NOMO-1 (cell line): Measurements from ENCODE around the gene OVCH2.
A peak's percentile ranks its signal among the peaks of the same experiment; 100 is the strongest.
"Not testable (repeated sequence)": the region's sequence is repeated elsewhere in the genome, so short reads cannot be mapped to it uniquely, and the experiment has no call there.

Experiments used
- DNase-seq, 2 experiments: peaks; one replicate each; lab custom pipeline; 2025; ENCODE audit not compliant: unreplicated experiment in 2 of 2; lab: John Stamatoyannopoulos, UW

OVCH2 gene, protein sequence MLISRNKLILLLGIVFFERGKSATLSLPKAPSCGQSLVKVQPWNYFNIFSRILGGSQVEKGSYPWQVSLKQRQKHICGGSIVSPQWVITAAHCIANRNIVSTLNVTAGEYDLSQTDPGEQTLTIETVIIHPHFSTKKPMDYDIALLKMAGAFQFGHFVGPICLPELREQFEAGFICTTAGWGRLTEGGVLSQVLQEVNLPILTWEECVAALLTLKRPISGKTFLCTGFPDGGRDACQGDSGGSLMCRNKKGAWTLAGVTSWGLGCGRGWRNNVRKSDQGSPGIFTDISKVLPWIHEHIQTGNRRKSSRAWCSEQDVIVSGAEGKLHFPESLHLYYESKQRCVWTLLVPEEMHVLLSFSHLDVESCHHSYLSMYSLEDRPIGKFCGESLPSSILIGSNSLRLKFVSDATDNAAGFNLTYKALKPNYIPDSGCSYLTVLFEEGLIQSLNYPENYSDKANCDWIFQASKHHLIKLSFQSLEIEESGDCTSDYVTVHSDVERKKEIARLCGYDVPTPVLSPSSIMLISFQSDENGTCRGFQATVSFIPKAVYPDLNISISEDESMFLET

DNA sequence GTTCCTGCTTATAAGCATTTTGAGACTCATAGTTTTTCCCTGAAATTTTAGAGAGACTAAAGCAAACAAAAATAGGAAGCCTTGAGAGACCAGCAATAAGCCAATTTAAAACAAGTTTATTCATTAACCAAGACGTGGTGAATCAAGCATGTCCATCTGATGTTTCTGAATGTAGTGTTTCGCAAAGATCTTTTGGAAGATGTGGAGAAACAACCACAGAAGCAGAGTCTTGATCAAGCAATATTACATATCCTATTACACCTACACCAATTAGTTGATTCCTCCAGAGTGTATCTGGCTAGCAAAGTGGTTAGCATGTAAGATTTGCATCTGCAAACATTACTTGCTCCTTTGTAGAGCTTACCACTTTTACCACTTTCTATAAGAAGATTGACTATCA lies at the start of gene OVCH2:
TSS of gene OVCH2 (minus strand) at position 101 of the 400 bp plus-strand sequence. CDS start at position 18, 83 bp downstream.
- no peak for DNase-seq

DNA sequence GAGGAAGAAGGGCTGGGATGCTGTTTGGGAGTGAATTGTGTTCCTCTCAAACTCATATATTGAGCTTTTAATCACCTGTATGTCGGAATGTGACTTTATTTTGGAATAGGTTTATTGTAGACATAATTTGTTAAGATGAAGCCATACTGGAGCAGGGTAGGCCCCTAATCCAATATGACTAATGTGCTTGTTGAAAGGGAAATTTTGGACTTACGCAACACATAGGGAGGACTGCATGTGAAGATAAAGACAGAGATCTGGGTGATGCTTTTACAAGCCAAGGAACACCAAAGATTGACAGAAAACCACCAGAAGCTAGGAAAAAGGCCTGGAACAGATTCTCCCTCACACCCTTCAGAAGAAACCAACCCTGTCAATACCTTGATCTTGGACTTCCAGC lies 43.2 kb upstream of the OVCH2 start:
- no peak for DNase-seq

DNA sequence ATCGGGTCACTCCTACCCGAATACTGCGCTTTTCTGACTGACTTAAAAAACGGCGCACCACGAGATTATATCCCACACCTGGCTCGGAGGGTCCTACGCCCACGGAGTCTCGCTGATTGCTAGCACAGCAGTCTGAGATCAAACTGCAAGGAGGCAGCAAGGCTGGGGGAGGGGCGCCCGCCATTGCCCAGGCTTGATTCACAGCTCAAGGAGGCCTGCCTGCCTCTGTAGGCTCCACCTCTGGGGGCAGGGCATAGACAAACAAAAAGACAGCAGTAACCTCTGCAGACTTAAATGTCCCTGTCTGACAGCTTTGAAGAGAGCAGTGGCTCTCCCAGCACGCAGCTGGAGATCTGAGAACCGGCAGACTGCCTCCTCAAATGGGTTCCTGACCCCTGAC lies 28.5 kb upstream of the OVCH2 start:
- not testable (repeated sequence) for DNase-seq

DNA sequence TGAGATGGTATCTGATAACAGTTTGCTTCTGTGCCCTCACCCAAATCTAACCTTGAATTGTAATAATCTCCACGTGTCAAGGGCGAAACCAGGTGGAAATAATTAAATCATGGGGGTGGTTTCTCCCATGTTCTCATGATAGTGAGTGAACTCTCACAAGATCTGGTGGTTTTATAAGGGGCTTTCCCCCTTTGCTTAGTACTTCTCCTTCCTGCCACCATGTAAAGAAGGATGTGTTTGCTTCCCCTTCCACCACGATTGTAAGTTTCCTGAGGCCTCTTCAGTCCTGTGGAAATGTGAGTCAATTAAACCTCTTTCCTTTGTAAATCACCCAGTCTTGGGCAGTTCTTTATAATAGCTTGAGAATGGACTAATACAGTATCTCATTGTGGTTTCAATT lies 8.5 kb upstream of the OVCH2 start:
- DNase-seq = no peak

DNA sequence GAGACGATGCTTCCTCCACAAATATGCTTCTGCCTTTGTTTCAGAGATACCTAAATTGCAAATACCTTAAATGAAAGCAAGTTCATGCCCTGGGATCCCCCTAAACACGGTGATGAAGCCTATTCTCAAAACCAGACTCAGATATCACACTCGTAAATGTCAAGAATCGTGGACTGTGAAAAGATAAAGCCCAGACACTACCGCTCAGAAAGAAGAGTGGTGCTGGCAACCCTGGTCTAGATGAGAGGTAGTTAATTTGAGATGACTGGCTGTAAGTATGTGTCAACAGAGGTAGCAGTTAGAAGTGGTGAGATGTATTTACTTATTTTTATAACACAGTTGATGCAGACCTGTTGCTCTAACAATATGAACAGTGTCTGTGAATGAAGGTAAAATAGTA lies 2.5 kb downstream of the OVCH2 start:
- no peak for DNase-seq

DNA sequence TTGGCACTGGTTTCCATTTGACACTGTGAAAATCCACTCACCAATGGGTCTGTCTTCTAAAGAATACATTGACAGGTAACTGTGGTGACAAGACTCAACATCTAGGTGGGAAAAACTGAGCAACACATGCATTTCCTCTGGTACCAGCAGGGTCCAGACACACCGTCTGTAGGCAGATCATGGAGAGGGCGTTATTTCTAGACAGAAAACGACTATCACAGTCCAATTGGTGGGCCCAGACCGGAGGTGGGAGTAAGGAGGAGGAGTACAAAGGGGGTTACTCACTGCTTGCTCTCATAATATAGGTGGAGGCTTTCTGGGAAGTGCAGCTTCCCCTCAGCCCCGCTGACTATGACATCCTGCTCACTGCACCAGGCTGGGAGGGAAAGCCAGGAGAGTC lies 9.9 kb downstream of the OVCH2 start:
- no peak for DNase-seq

DNA sequence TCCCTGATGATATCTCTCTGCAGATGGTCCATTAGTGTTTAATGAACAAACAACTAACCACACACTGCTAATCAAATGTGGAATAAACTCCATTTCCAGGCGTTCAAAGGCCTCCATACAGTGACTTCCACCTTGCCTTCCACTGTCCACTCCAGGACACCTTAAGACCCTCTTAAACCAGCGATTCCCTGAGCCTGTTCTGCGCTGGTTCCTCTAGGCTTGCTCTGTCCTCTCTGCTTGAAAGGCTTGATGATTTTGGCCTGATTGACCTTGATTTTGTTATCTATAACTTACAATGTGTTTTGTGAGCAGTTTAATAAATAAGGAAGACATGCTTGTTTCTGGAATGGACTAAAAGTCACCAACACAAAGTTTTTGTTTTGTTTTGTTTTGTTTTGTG lies 12.0 kb downstream of the OVCH2 start:
- DNase-seq = no peak

DNA sequence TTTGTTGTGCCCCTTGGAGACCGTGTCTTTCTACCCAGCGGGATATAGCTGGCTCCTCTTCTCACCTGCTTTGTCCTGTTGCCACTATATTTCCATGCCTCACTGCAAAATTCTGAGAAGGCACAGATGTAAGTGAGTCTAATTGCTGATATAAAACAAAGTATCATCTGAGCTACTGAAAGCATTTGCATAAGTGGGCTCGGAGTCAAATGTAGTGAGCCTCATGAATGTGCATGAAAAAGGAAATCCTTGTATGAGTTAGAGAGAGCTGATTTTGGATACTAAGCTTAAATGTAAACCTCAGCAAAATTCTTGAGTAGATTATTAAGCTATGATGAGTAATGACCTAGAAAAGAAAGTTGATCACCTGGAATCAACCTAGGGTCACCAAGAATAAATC lies 13.9 kb downstream of the OVCH2 start:
- DNase-seq = no peak

DNA sequence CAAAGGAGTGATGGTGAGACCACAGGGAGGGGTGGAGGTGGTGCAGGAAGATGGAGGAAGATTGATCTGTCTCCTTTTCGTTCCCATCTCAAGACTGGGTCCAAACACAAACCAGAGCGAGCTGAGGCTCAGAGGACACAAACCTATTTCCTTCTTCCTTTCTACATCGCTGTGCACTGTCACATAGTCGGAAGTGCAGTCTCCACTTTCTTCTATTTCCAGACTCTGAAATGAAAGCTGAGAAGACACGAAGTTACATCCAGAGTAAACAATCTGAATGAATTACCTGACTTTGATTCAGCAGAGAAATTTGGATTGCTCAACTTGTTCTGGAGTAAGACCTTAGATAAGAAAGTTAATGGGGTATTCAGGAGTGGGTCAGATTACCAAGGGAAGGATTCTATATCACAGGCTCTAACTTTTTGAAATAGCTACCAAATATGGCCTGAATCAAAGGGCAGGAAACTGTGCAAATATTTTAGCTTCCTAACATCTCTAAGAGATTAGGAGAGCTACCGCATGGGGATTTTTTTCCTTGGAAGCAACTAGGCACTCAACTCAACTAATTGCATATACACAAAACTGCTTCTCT lies 14.4 kb downstream of the OVCH2 start:
- DNase-seq = no peak

DNA sequence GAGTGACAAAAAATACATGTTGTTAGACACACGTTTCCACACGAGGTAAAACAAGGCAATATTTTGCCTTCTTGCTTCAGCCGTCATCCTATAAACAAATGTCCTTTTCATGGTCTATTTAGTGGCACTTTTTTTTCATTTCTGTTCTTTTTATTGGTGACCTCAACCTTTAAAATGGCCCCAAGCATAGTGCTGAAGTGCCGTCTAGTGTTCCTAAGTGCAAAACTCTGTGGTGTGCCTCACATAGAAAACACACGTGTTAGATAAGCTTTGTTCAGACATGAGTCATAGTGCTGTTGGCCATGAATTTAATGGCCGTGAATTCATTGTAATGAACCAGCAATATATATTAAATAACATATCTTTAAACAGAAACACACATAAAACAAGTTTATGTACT lies 15.6 kb downstream of the OVCH2 start:
- DNase-seq = no peak

DNA sequence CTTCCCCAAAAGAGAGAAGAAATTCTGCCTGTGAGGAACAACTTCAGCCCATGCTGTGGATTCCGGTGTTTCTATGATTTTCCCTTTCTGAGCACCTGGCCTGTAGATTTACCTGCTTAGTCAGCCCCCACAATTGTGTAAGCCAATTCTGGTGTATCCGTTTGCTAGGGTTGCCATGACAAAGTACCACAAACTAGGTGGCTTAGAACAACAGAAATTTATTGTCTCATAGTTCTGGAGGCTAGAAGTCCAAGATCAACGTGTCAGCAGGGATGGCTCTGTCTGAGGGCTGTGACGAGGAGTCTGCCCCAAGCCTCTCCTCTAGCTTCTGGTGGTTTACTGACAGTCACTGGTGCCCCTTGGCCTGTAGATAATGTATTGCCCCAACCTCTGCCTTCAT lies 17.0 kb downstream of the OVCH2 start:
- DNase-seq = no peak

DNA sequence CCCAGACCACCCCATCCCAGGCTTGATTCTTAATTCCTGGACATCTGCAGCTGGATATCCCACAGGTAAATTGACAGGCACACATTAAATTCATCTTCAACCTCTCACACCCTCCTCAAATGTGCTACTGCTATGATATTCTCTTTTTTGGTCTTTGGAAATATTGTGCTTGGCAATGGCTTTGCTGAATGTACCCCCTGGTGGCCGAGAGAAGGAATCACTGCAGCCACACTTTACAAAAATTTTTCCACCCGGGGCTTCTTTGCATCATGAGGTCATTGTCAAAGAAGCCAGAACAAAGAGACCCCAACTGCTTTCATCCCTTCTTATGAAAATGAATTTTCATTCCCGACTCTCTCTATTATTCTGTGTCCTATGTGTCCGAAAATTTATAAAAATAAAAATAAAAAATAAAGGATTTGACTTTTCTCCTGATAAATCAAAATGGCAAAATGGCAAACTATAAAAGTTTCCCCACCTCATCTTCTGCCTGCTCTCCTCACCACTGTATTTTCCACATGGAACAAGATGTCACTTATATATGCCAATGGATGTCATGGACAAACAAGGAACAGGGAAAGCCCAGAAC lies 17.9 kb downstream of the OVCH2 start:
- peak in 1 of 2 experiments; percentile 46 for DNase-seq

DNA sequence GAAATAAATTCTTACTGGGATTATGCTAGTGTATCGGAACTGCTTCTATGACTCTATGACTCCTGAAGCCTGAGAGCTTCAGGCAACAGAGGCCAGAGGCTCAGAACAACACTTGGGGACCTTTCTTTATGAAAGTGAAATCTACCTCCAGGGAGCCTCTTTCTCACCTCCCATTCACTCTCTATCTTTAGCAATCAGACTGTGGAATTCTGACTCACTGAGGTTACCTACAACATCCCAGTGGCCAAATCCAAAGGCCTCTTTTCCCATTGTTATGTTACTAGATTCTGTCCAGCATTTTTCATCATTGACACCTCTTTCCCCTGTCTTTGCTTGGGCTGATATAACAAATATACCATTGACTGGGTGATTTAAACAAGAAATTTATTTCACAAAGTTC lies 18.9 kb downstream of the OVCH2 start:
- no peak for DNase-seq

DNA sequence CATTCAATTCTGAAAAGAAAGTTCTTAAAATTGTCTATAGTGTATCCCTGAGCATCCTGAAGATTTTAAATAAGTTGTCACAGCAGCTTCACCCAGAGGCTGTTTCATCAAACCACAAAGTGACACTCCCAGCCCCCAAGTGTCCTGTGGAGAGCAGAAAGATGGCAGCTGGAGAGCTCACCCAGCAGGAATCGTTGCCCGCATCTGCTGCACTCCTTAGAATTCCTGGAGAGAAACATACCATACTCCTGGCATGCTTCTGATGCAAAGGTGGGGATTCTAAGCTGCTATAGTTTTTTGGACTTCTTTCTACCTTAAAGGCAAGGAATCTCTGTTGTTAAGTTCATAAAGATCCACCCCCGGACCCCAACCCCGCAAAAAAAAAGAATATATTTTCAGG lies 19.5 kb downstream of the OVCH2 start:
- DNase-seq = no peak

DNA sequence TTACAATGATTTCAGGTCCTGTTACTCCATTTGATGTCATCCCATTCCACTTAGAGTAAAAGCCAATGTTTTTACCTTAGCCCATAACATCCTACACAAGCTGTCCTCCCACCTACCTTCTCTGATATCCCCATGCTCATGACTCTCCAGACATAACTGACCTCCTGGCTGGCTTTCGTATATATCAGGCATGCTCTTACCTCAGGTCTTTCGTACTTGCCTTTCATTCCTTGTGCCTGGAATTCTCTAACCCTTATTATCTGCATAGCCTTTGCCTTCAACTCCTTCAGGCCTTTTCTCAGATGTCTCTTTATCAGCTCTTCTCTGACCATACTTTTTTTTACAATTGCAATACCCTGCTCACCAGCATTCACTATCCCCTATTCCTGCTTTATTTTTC lies 22.7 kb downstream of the OVCH2 start:
- DNase-seq = no peak

DNA sequence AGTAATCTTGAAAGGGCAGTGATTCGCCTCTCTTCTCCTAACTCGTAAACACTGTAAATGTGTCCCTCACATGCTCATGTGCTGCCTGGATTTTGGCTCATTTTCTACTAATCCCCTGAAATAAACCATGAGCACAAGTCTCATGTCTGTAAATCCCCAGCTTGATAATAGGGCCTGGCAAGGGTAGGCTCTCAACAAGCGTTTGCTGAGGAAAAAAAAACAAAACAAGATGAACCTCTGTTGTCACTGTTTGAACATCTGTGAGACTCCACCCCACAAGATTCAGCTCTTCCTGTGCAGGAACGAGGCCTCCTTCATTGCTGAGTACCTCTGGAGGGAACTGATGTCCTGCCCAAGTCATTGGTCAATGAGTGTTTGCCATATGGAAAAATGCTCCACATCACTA lies 28.5 kb downstream of the OVCH2 start:
- DNase-seq = no peak

DNA sequence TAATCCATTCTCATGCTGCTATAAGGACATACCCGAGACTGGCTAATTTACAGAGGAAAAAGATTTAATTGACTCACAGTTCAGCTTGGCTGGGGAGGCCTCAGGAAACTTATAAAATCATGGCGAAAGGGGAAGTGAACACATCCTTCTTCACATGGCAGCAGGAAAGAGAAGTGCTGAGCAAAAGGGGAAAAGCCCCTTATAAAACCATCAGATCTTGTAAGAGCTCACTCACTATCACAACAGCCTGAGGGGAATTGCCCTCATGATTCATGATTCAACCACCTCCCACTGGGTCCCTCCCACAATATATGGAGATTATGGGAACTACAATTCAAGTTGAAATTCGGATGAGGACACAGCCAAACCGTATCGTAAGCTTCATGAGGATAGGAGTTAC lies 29.2 kb downstream of the OVCH2 start:
- DNase-seq = peak in 1 of 2 experiments; percentile 10

DNA sequence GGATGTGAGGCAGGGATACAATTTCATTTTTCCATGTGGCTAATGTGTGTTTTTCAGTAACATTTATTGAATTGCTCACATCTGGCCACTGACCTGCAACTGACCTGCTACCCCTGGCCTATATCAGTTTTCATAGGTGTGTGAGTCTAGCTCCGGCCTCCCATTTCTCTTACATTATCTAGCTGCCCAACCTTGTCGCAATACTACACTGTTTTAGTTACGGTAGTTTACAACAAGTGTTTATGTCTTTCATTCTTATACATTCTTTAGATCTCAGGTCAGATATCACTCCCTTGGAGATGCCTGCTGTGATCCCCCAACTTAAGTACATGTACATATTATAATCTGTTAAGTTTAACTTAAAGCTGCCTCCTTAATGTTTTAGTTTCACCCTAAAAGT lies 30.6 kb downstream of the OVCH2 start:
- DNase-seq = no peak

DNA sequence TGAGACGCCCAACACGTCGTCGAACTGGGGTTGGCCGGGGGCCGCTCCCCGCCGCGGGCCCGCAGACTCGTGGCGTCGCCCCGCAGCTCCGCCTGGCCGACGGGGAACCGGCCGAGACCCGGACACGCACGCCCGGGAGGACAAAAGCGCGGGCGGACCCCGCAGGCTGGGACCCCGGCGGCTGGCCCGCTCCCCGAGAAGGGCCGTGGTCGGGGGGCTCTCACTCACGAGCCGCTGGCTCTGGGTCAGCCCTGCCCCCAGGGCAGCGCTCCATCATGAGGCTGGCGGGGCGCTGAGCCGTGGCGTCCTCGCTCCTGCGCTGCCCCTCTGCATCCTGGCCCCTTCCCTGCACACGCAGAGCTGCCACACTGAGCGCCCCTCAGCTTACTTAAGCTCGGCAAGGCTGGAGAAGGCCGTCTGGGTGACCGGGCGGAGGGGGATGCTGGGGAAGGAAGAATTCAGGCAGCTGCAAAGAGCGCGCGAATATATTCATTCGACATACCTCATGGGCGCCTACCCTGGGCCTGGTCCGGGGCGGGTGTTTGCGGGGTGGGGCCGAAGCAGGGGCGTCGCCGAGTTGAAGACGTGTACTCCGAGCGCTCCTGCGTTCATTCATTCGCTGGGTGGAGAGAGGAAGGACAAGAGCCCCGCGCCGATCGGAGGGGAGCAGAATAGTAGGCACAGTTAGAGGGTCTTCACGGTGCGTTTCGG lies 32.4 kb downstream of the OVCH2 start:
- DNase-seq = peak; percentile 56 to 70

DNA sequence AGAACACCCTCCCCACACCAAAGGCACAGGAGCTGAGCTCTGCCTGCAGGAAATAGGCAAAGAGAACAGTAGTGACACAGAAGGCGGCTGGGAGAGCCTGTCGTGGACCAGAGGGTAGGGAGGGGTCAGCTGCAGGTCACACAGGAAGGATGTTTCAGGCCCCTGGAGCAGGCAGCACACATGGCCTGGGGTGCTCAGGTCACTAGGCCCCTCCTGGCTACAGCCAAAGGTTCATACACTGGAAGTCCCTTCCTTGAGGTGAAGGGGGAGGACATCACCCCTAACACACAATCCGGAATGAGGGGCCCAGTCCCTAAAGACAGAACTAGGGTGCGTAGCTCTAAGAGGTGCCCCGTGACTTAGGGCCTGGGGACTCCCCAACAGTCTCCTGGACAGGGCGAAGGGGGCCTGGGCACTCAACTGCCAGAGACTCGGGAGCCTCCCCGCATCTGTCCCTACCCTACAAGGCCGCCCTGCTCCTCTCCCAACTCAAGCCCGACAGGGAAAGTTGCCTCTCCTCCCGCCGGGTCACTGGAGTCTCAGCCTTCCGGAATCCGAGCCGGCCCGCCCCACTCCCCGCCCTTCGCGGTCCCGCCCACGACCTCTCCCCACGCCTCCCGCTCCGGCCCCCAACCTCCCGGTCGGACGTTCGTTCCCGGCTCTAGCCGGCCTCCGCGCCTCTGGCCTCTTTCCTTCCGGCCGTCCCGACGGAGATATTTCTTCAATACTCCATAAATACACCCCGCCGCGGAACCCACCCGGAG lies 33.1 kb downstream of the OVCH2 start, which contains the start of gene CYB5R2:
TSS of gene CYB5R2 (minus strand) at position 541 of the 764 bp plus-strand sequence. CDS start 675 bp downstream, outside the sequence.
- peak; percentile 39 to 51 for DNase-seq
